MM.1S (cell line): ENCODE measurements around the gene ZBTB7C.

ENCODE experiments used
- DNase-seq: peaks from one replicate; pipeline ENCODE4 v3.0.0-alpha.2; 2015
- H2AFZ ChIP-seq: fragments of 300-600 bp; sonication (generic); 2 replicates; pipeline ENCODE4 v1.6.0; 2016; ENCODE audit warnings: antibody characterized with exemption, low read length
- H3F3A ChIP-seq: fragments of 300-600 bp; sonication (generic); 2 replicates; pipeline ENCODE4 v1.6.1; 2016; ENCODE audit warnings: mild to moderate bottlenecking, antibody characterized with exemption, low read length, moderate library complexity, mixed read lengths; ENCODE audit not compliant: insufficient read depth
- H3K27ac ChIP-seq: fragments of 300-600 bp; sonication (generic); 2 replicates; pipeline ENCODE4 v1.5.1; 2016; ENCODE audit warnings: mild to moderate bottlenecking, low read length
- H3K27me3 ChIP-seq: fragments of 300-600 bp; sonication (generic); replicated peaks from 2 replicates; pipeline ENCODE4 v1.6.0; 2016; ENCODE audit warnings: low read length; ENCODE audit not compliant: insufficient read depth
- H3K36me3 ChIP-seq: fragments of 300-600 bp; sonication (generic); replicated peaks from 2 replicates; pipeline ENCODE4 v1.6.1; 2016; ENCODE audit warnings: mild to moderate bottlenecking, low read length, mixed read lengths; ENCODE audit not compliant: insufficient read depth
- H3K4me1 ChIP-seq: fragments of 300-600 bp; sonication (generic); 2 replicates; pipeline ENCODE4 v1.6.1; 2016; ENCODE audit warnings: low read length, mixed read lengths
- H3K4me2 ChIP-seq: fragments of 300-600 bp; sonication (generic); 2 replicates; pipeline ENCODE4 v1.6.0; 2016; ENCODE audit warnings: low read depth, low read length
- H3K4me3 ChIP-seq: fragments of 300-600 bp; sonication (generic); 2 replicates; pipeline ENCODE4 v1.5.1; 2016; ENCODE audit warnings: low read length, mixed read lengths
- H3K79me2 ChIP-seq: fragments of 300-600 bp; sonication (generic); 2 replicates; pipeline ENCODE4 v1.6.1; 2016; ENCODE audit warnings: mixed run types, low read length, mixed read lengths
- H3K9ac ChIP-seq: fragments of 300-600 bp; sonication (generic); 2 replicates; pipeline ENCODE4 v1.6.1; 2016; ENCODE audit warnings: low read length, mixed read lengths
- H3K9me2 ChIP-seq: fragments of 300-600 bp; sonication (generic); replicated peaks from 2 replicates; pipeline ENCODE4 v1.6.1; 2016; ENCODE audit warnings: mild to moderate bottlenecking, low read length, mixed read lengths; ENCODE audit not compliant: insufficient read depth
- H3K9me3 ChIP-seq: fragments of 300-600 bp; sonication (generic); replicated peaks from 2 replicates; pipeline ENCODE4 v1.6.1; 2016; ENCODE audit warnings: mild to moderate bottlenecking, low read length, mixed read lengths; ENCODE audit not compliant: insufficient read depth
- H4K20me1 ChIP-seq: fragments of 300-600 bp; sonication (generic); 2 replicates; pipeline ENCODE4 v1.6.1; 2016; ENCODE audit warnings: mild to moderate bottlenecking, low read length, moderate library complexity, mixed read lengths; ENCODE audit not compliant: insufficient read depth
- EZH2 ChIP-seq: fragments of 300-600 bp; sonication (generic); optimal IDR thresholded peaks from 2 replicates; pipeline ENCODE3; 2017; ENCODE audit warnings: low read depth, mild to moderate bottlenecking, antibody characterized with exemption, low read length, mixed read lengths
- EZH2phosphoT487 ChIP-seq: fragments of 300-600 bp; sonication (generic); IDR thresholded peaks from 2 replicates; pipeline ENCODE4 v1.6.1; 2018; ENCODE audit warnings: antibody characterized with exemption, low read length
- TF ChIP-seq, protein P1 (sequence below): fragments of 300-600 bp; sonication (generic); IDR thresholded peaks from 2 replicates; pipeline ENCODE4 v1.5.1; 2016; ENCODE audit warnings: antibody characterized with exemption, low read length, mixed read lengths

ZBTB7C gene

DNA sequence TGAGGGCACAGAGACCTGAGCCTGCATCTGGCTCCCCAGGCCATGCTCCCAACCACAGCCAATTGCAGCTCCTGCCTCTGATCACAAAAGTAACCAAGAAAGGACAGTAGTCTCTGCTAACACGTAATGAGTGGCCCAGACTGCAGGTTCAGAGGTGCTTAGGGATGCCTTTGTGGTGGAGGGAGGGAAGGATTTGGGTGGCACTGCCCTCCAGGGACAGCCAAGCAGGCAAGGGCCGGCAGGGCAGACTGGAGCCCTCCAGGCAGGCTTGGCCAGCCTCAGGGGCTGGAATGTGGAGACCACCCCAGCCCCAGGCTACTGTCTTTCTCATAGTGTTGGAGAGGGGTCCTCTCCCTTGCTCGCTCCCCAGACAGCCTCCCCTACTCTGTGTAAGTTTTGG, 364.2 kb downstream of the ZBTB7C start:
- Histone ChIP-seq H3K9me3 (no peaks in the 10 kb centered on the region), H3K27me3 (no peaks in the 10 kb centered on the region), H3F3A (no peaks in the 10 kb centered on the region), H3K4me1 (no peaks in the 10 kb centered on the region), H3K9me2 (no peaks in the 10 kb centered on the region), H3K36me3 (no peaks in the 10 kb centered on the region), H3K79me2 (no peaks in the 10 kb centered on the region), H3K4me3 (no peak overlapping the region), H3K9ac (no peak overlapping the region), H4K20me1 (no peaks in the 10 kb centered on the region), H3K27ac (no peak overlapping the region), H3K4me2 (no peak overlapping the region), H2AFZ (no peak overlapping the region)
- DNase-seq: no peak
- TF ChIP-seq EZH2: no peak
- TF ChIP-seq, protein P1, sequence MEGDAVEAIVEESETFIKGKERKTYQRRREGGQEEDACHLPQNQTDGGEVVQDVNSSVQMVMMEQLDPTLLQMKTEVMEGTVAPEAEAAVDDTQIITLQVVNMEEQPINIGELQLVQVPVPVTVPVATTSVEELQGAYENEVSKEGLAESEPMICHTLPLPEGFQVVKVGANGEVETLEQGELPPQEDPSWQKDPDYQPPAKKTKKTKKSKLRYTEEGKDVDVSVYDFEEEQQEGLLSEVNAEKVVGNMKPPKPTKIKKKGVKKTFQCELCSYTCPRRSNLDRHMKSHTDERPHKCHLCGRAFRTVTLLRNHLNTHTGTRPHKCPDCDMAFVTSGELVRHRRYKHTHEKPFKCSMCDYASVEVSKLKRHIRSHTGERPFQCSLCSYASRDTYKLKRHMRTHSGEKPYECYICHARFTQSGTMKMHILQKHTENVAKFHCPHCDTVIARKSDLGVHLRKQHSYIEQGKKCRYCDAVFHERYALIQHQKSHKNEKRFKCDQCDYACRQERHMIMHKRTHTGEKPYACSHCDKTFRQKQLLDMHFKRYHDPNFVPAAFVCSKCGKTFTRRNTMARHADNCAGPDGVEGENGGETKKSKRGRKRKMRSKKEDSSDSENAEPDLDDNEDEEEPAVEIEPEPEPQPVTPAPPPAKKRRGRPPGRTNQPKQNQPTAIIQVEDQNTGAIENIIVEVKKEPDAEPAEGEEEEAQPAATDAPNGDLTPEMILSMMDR: no peak
- TF ChIP-seq EZH2phosphoT487: no peak

DNA sequence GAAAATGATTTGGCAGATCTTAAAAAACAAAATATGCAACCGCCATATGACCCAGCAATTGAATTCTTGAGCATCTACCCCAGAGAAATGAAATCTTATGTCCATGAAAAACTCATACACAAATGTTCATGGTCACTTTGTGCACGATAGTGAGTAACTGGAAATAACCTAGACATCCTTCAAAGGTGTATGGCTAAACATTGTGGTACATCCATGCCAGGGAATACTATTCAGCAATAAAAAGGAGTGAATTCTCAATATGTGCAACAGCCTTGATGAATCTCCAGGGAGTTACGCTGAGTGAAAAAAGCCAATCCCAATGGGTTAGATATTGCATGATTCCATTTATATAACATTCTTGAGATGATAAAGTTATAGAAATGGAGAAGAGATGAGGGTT, 366.0 kb downstream of the ZBTB7C start:
- H3K79me2 ChIP-seq: no peaks in the 10 kb centered on the region
- H3K27me3 ChIP-seq: no peaks in the 10 kb centered on the region
- no peaks in the 10 kb centered on the region for H3K36me3 ChIP-seq
- H3K9me2 ChIP-seq: no peaks in the 10 kb centered on the region
- no peak for TF ChIP-seq EZH2phosphoT487
- no peak for TF ChIP-seq EZH2
- TF ChIP-seq, protein P1: no peak
- H3F3A ChIP-seq: no peaks in the 10 kb centered on the region
- no peak overlapping the region for H3K4me2 ChIP-seq
- H3K27ac ChIP-seq: no peak overlapping the region
- H3K4me3 ChIP-seq: no peak overlapping the region
- no peak overlapping the region for H3K9ac ChIP-seq
- H2AFZ ChIP-seq: no peak overlapping the region
- DNase-seq: no peak
- no peaks in the 10 kb centered on the region for H3K9me3 ChIP-seq
- no peaks in the 10 kb centered on the region for H4K20me1 ChIP-seq
- no peaks in the 10 kb centered on the region for H3K4me1 ChIP-seq

DNA sequence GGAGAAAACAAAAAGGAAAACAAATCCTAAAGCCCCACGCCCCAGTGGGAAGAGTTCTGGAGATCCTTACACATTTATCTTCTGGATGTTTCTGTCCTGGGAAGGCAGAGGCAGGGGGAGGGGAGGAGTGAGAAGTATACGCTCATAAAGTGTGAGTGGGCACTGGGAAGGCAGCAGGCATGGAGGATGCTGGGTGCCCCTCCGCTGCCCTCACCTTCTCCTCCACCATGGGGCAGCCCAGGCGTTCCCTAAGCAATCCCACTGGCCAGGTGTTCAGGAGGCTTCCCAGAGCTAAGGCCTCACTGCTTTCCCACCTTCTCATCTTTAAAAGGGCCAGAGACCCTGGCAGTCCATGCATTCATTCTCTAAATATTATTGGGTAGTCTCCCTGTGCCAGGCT, 366.8 kb downstream of the ZBTB7C start:
- H3K9me2 ChIP-seq: no peaks in the 10 kb centered on the region
- no peak for DNase-seq
- no peaks in the 10 kb centered on the region for H3K4me1 ChIP-seq
- no peaks in the 10 kb centered on the region for H4K20me1 ChIP-seq
- H3K4me2 ChIP-seq: no peak overlapping the region
- no peaks in the 10 kb centered on the region for H3K9me3 ChIP-seq
- no peaks in the 10 kb centered on the region for H3K27me3 ChIP-seq
- no peaks in the 10 kb centered on the region for H3K36me3 ChIP-seq
- TF ChIP-seq EZH2 (no peak), EZH2phosphoT487 (no peak)
- TF ChIP-seq, protein P1: no peak
- no peaks in the 10 kb centered on the region for H3K79me2 ChIP-seq
- no peak overlapping the region for H3K9ac ChIP-seq
- no peak overlapping the region for H3K27ac ChIP-seq
- no peaks in the 10 kb centered on the region for H3F3A ChIP-seq
- H2AFZ ChIP-seq: no peak overlapping the region
- H3K4me3 ChIP-seq: no peak overlapping the region
